Activated T-cell treated with anti-CD3 and anti-CD28 coated beads for 24 hours (primary cell): ENCODE measurements around the gene C12orf43.

ENCODE experiments used
- DNase-seq: peaks from one replicate; pipeline ENCODE4 v3.0.0-alpha.2; 2020; ENCODE audit warnings: low read depth

Gene C12orf43

GRCh38 chr12:121030576-121031212 lies 14.4 kb upstream of the C12orf43 start:
- DNase-seq, result no peak

GRCh38 chr12:121026274-121027045 lies 10.2 kb upstream of the C12orf43 start:
- no peak for DNase-seq

GRCh38 chr12:121025442-121026226 lies 9.3 kb upstream of the C12orf43 start:
- DNase-seq, result no peak

GRCh38 chr12:121023799-121024198 lies 7.5 kb upstream of the C12orf43 start:
- DNase-seq, result no peak

- no peak for DNase-seq
Measured at GRCh38 chr12:121022713-121023112, 6.4 kb upstream of the C12orf43 start.

- no peak for DNase-seq
Measured at GRCh38 chr12:121021754-121022153, 5.5 kb upstream of the C12orf43 start.

- no peak for DNase-seq
Measured at GRCh38 chr12:121018860-121019617, 2.8 kb upstream of the C12orf43 start.

- DNase-seq, result no peak
Measured at GRCh38 chr12:121017966-121018491, 1.7 kb upstream of the C12orf43 start.

- no peak for DNase-seq
Measured at GRCh38 chr12:121013715-121014114, 2.6 kb downstream of the C12orf43 start.

GRCh38 chr12:121011820-121012219 lies 4.5 kb downstream of the C12orf43 start:
- DNase-seq, result no peak

GRCh38 chr12:121010860-121011259 lies 5.4 kb downstream of the C12orf43 start:
- no peak for DNase-seq

- DNase-seq, result no peak
Measured at GRCh38 chr12:121009741-121010140, 6.5 kb downstream of the C12orf43 start.

- DNase-seq, result no peak
Measured at GRCh38 chr12:121008347-121009098, 7.8 kb downstream of the C12orf43 start.

- DNase-seq, result peak; percentile 21
Measured at GRCh38 chr12:121005346-121005815, 10.9 kb downstream of the C12orf43 start.

- no peak for DNase-seq
Measured at GRCh38 chr12:121004253-121004815, 12.0 kb downstream of the C12orf43 start.

- no peak for DNase-seq
Measured at GRCh38 chr12:121003650-121004049, 12.6 kb downstream of the C12orf43 start.

GRCh38 chr12:121001841-121002483 lies 14.3 kb downstream of the C12orf43 start:
- DNase-seq, result no peak

- DNase-seq, result no peak
Measured at GRCh38 chr12:121001060-121001459, 15.2 kb downstream of the C12orf43 start.

- no peak for DNase-seq
Measured at GRCh38 chr12:121000530-121000929, 15.8 kb downstream of the C12orf43 start.
